IPS-NIHi11 (cell line): ENCODE measurements around the gene APOBEC3G.
"Not testable (repeated sequence)": the region's sequence is repeated elsewhere in the genome, so short reads cannot be mapped to it uniquely, and the experiment has no call there.

ENCODE experiments used
- DNase-seq: peaks from one replicate; pipeline ENCODE4 v3.0.0; 2012; ENCODE audit warnings: mixed read lengths, low spot score

Gene APOBEC3G

GRCh38 chr22:39068033-39068785, 8.9 kb upstream of the APOBEC3G start:
- no peak for DNase-seq

GRCh38 chr22:39070186-39070585, 6.9 kb upstream of the APOBEC3G start:
- DNase-seq, result no peak

- DNase-seq, result not testable (repeated sequence)
Observed at GRCh38 chr22:39072581-39072981, 4.5 kb upstream of the APOBEC3G start.

- no peak for DNase-seq
Observed at GRCh38 chr22:39073981-39074380, 3.1 kb upstream of the APOBEC3G start.

GRCh38 chr22:39076155-39077025, 685 bp upstream of the APOBEC3G start:
- DNase-seq, result not testable (repeated sequence)

GRCh38 chr22:39077912-39078311, 837 bp downstream of the APOBEC3G start:
- DNase-seq, result not testable (repeated sequence)

GRCh38 chr22:39078329-39078728, 1.3 kb downstream of the APOBEC3G start:
- DNase-seq, result no peak

- DNase-seq, result not testable (repeated sequence)
Observed at GRCh38 chr22:39079054-39079637, 2.1 kb downstream of the APOBEC3G start.

- DNase-seq, result no peak
Observed at GRCh38 chr22:39080052-39080762, 3.1 kb downstream of the APOBEC3G start.

- DNase-seq, result no peak
Observed at GRCh38 chr22:39081016-39081415, 3.9 kb downstream of the APOBEC3G start.

- no peak for DNase-seq
Observed at GRCh38 chr22:39081598-39081997, 4.5 kb downstream of the APOBEC3G start.

GRCh38 chr22:39083212-39084165, 6.4 kb downstream of the APOBEC3G start:
- DNase-seq, result no peak

GRCh38 chr22:39084666-39085065, 7.6 kb downstream of the APOBEC3G start:
- DNase-seq, result no peak

- no peak for DNase-seq
Observed at GRCh38 chr22:39087098-39087497, 10.0 kb downstream of the APOBEC3G start.

GRCh38 chr22:39087881-39088684, 11.0 kb downstream of the APOBEC3G start:
- peak; percentile 47 for DNase-seq

- no peak for DNase-seq
Observed at GRCh38 chr22:39088685-39089032, 11.6 kb downstream of the APOBEC3G start.

GRCh38 chr22:39089928-39090327, 12.9 kb downstream of the APOBEC3G start:
- DNase-seq, result no peak

GRCh38 chr22:39090426-39091064, 13.5 kb downstream of the APOBEC3G start:
- no peak for DNase-seq
